AG09309 (cell line): ENCODE results near the gene MAD1L1.

Experiments
- DNase-seq: peaks from one replicate; pipeline ENCODE4 v3.0.0-alpha.2; 2010; ENCODE audit warnings: low read depth
- H3K4me3 ChIP-seq: 2 replicates; pipeline ENCODE4 v1.5.1; 2011; ENCODE audit warnings: mild to moderate bottlenecking, low read depth, low read length, moderate library complexity; ENCODE audit not compliant: control insufficient read depth
- CTCF ChIP-seq: IDR thresholded peaks from 2 replicates; pipeline ENCODE4 v1.5.1; 2011; ENCODE audit warnings: mild to moderate bottlenecking, low read depth, low read length, inconsistent platforms; ENCODE audit not compliant: insufficient read depth, control insufficient read depth; ENCODE audit errors: missing control alignments

The MAD1L1 gene

GRCh38 chr7:1852517-1853430 is 380.0 kb downstream of the MAD1L1 start:
- H3K4me3 ChIP-seq = no peak overlapping the region
- DNase-seq = no peak
- TF ChIP-seq CTCF = no peak

- DNase-seq = no peak
- H3K4me3 ChIP-seq = no peak overlapping the region
- TF ChIP-seq CTCF = no peak
Measured at GRCh38 chr7:1851721-1852516, 380.8 kb downstream of the MAD1L1 start.

- H3K4me3 ChIP-seq = no peak overlapping the region
- no peak for DNase-seq
- TF ChIP-seq CTCF = no peak
Measured at GRCh38 chr7:1850976-1851571, 381.7 kb downstream of the MAD1L1 start.

GRCh38 chr7:1850111-1850975 is 382.4 kb downstream of the MAD1L1 start:
- no peak for DNase-seq
- no peak for TF ChIP-seq CTCF
- no peak overlapping the region for H3K4me3 ChIP-seq

GRCh38 chr7:1849351-1850041 is 383.2 kb downstream of the MAD1L1 start:
- TF ChIP-seq CTCF = no peak
- H3K4me3 ChIP-seq = no peak overlapping the region
- no peak for DNase-seq

- no peak for DNase-seq
- TF ChIP-seq CTCF = no peak
- no peak overlapping the region for H3K4me3 ChIP-seq
Measured at GRCh38 chr7:1848911-1849311, 383.8 kb downstream of the MAD1L1 start.
